Measurements from ENCODE around the gene DDX51.

DNA sequence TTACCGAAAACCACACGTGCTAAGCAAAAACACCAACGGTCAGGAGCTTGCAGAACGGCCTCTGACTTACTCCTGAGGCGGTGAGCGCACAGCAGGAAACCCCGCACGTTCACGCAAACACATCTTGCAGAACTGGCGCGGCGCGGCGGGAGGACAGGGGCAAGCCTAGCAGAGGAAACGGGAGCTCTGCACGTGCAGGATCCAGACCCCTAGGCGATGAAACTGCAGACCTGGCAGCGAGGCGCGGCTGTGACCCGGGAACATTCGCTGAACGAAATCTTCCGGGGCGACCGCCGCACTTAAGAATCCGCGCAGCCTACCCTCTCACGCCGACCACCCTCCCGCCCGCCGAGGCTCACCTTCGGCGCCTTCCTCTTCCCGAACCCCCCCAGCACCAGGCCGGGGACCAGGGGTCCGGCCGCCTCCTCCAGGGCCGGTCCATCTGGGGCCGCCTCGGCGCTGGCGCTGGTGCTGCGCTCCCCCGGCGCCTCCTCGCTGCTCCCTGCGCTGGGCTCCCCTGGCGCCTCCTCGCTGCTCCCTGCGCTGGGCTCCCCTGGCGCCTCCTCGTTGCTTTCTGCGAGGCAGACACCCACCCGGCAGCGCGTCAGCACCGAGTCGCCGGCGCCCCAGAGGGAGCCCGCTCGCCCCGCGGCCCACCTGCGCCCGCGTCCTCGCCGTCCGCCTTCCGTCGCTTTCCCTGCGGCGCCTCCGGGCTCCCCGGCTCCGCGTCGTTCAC, 615 bp downstream of the DDX51 start:
- TF ChIP-seq TAF1 (IDR thresholded peaks at IDR 0.05; ENCODE audit: borderline replicate concordance, insufficient read depth, low read length) = no peak
- TF ChIP-seq SIN3A (IDR thresholded peaks at IDR 0.05; ENCODE audit: borderline replicate concordance, insufficient read depth, low read length) = no peak
- TF ChIP-seq POLR2AphosphoS5 (IDR thresholded peaks at IDR 0.05; ENCODE audit: low read depth, low read length) = no peak
- TF ChIP-seq, protein P1, sequence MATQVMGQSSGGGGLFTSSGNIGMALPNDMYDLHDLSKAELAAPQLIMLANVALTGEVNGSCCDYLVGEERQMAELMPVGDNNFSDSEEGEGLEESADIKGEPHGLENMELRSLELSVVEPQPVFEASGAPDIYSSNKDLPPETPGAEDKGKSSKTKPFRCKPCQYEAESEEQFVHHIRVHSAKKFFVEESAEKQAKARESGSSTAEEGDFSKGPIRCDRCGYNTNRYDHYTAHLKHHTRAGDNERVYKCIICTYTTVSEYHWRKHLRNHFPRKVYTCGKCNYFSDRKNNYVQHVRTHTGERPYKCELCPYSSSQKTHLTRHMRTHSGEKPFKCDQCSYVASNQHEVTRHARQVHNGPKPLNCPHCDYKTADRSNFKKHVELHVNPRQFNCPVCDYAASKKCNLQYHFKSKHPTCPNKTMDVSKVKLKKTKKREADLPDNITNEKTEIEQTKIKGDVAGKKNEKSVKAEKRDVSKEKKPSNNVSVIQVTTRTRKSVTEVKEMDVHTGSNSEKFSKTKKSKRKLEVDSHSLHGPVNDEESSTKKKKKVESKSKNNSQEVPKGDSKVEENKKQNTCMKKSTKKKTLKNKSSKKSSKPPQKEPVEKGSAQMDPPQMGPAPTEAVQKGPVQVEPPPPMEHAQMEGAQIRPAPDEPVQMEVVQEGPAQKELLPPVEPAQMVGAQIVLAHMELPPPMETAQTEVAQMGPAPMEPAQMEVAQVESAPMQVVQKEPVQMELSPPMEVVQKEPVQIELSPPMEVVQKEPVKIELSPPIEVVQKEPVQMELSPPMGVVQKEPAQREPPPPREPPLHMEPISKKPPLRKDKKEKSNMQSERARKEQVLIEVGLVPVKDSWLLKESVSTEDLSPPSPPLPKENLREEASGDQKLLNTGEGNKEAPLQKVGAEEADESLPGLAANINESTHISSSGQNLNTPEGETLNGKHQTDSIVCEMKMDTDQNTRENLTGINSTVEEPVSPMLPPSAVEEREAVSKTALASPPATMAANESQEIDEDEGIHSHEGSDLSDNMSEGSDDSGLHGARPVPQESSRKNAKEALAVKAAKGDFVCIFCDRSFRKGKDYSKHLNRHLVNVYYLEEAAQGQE (IDR thresholded peaks at IDR 0.05; ENCODE audit: insufficient read depth in 1 of 2, low read depth in 2 of 2, low read length in 2 of 2) = no peak

Measured in PFSK-1 (cell line).